Activated CD8-positive, alpha-beta memory T cell treated with anti-CD3 and anti-CD28 coated beads for 36 hours (primary cell): ENCODE measurements around the gene IFNL1. TPM values are rescaled to one million over a fixed set of nuclear protein-coding genes. Genes with fewer than 3 reads are reported as not detected.
"Not testable (repeated sequence)": the region's sequence is repeated elsewhere in the genome, so short reads cannot be mapped to it uniquely, and the experiment has no call there.

Experiments used
- CTCF ChIA-PET: fragments of 350-600 bp; sonication (Branson Sonifier 250); formaldehyde crosslinking; loops from one replicate; lab custom pipeline; 2021; ENCODE audit warnings: antibody characterized with exemption; lab: Charles Lee
- POLR2A ChIA-PET: fragments of 350-600 bp; sonication (Branson Sonifier 250); formaldehyde crosslinking; loops from one replicate; lab custom pipeline; 2021; ENCODE audit warnings: antibody characterized with exemption; lab: Charles Lee
- total RNA-seq, 2 experiments: library from RNA; stranded (reverse); gene quantifications; one replicate each; pipeline ENCODE4 v1.2.3, GENCODE V29; 2021

The IFNL1 gene
- total RNA-seq, 2 experiments from 2014 or later = not detected

- ChIA-PET CTCF (interaction anchor here (0.7 kb wide), 3 partner anchors 19 to 141 kb away, joined by 3 to 5 read pairs (median 3); no protein-coding TSS in a partner anchor), POLR2A (no interaction called here)
These were observed 25.6 kb downstream of the IFNL1 start for GRCh38 chr19:39321832-39322176.

- CTCF ChIA-PET = interaction anchor here (0.7 to 1.7 kb wide), 2 partner anchors 88 to 202 kb away, joined by 3 read pairs; partner anchors contain the start of gene PLEKHG2
These were observed 28.1 kb downstream of the IFNL1 start for GRCh38 chr19:39324242-39324842.

GRCh38 chr19:39325778-39326665 is 29.8 kb downstream of the IFNL1 start:
- POLR2A ChIA-PET = no interaction called here
- CTCF ChIA-PET = interaction anchor here (1.1 to 3.4 kb wide), 3 partner anchors 10 to 204 kb away, joined by 3 to 16 read pairs (median 14); partner anchors contain the start of gene GMFG

More at GRCh38 chr19:39324242-39324842, 28.1 kb downstream of the IFNL1 start:
- POLR2A ChIA-PET = no interaction called here

- CTCF ChIA-PET = interaction anchor here (0.7 to 3.4 kb wide), 12 partner anchors 8 to 217 kb away, joined by 3 to 16 read pairs (median 4); partner anchors contain the start of genes GMFG, SAMD4B and SYCN
- POLR2A ChIA-PET = no interaction called here
These were observed 31.3 kb downstream of the IFNL1 start for GRCh38 chr19:39327363-39328045.

- CTCF ChIA-PET = interaction anchor here (0.7 to 3.4 kb wide), 12 partner anchors 7 to 217 kb away, joined by 3 to 16 read pairs (median 4); partner anchors contain the start of genes GMFG, SAMD4B and SYCN
- POLR2A ChIA-PET = no interaction called here
These were observed 32.0 kb downstream of the IFNL1 start for GRCh38 chr19:39328046-39328705.

GRCh38 chr19:39329948-39330347 is 33.7 kb downstream of the IFNL1 start:
- CTCF ChIA-PET = interaction anchor here (0.6 to 1.2 kb wide), 3 partner anchors 77 to 207 kb away, joined by 3 to 4 read pairs (median 3); partner anchors contain the start of gene ZFP36
- POLR2A ChIA-PET = no interaction called here

- POLR2A ChIA-PET = interaction anchor here (0.8 kb wide), 1 partner anchor 10 kb away, joined by 8 read pairs; the partner anchor contains the start of gene SAMD4B
- CTCF ChIA-PET = interaction anchor here (1.8 kb wide), 1 partner anchor 112 kb away, joined by 4 read pairs; no protein-coding TSS in a partner anchor
These were observed 36.1 kb downstream of the IFNL1 start for GRCh38 chr19:39332293-39332692.

GRCh38 chr19:39332738-39333137 is 36.5 kb downstream of the IFNL1 start:
- CTCF ChIA-PET = not testable (repeated sequence)
- POLR2A ChIA-PET = interaction anchor here (0.8 kb wide), 1 partner anchor 9 kb away, joined by 8 read pairs; the partner anchor contains the start of gene SAMD4B

GRCh38 chr19:39333507-39333906 is 37.3 kb downstream of the IFNL1 start:
- CTCF ChIA-PET = no interaction called here
- POLR2A ChIA-PET = no interaction called here

GRCh38 chr19:39334444-39334976 is 38.3 kb downstream of the IFNL1 start:
- POLR2A ChIA-PET = interaction anchor here (0.6 to 2.4 kb wide), 3 partner anchors 60 to 101 kb away, joined by 5 to 11 read pairs (median 6); partner anchors contain the start of gene RPS16
- CTCF ChIA-PET = interaction anchor here (0.6 to 2.6 kb wide), 5 partner anchors 8 to 404 kb away, joined by 3 to 14 read pairs (median 3); partner anchors contain the start of gene SARS2

GRCh38 chr19:39335168-39335548 is 39.0 kb downstream of the IFNL1 start:
- CTCF ChIA-PET = interaction anchor here (0.7 to 2.6 kb wide), 7 partner anchors 8 to 405 kb away, joined by 3 to 14 read pairs (median 5); partner anchors contain the start of gene SARS2
- POLR2A ChIA-PET = interaction anchor here (2.4 kb wide), 1 partner anchor 100 kb away, joined by 6 read pairs; the partner anchor contains the start of gene RPS16

GRCh38 chr19:39336483-39336882 is 40.3 kb downstream of the IFNL1 start:
- CTCF ChIA-PET = interaction anchor here (0.9 to 2.6 kb wide), 5 partner anchors 10 to 124 kb away, joined by 3 to 14 read pairs (median 4); no protein-coding TSS in a partner anchor

GRCh38 chr19:39339674-39340073 is 43.5 kb downstream of the IFNL1 start:
- ChIA-PET POLR2A (no interaction called here), CTCF (no interaction called here)

More at GRCh38 chr19:39336483-39336882, 40.3 kb downstream of the IFNL1 start:
- POLR2A ChIA-PET = interaction anchor here (0.5 to 2.4 kb wide), 2 partner anchors 14 to 99 kb away, joined by 6 to 7 read pairs; partner anchors contain the start of gene RPS16

- POLR2A ChIA-PET, CTCF ChIA-PET: not testable (repeated sequence)
These were observed 43.9 kb downstream of the IFNL1 start for GRCh38 chr19:39340156-39340555.

- ChIA-PET CTCF (interaction anchor here (0.7 kb wide), 1 partner anchor 60 kb away, joined by 3 read pairs; no protein-coding TSS in a partner anchor), POLR2A (interaction anchor here (0.5 to 1.9 kb wide), 4 partner anchors 9 to 52 kb away, joined by 3 to 13 read pairs (median 8); partner anchors contain the start of genes MED29 and PAF1)
These were observed 45.0 kb downstream of the IFNL1 start for GRCh38 chr19:39341129-39341718.

GRCh38 chr19:39341719-39342604 is 45.8 kb downstream of the IFNL1 start, which contains the start of gene SAMD4B:
Gene SAMD4B, plus strand, starts transcription at chr19:39342421. Its CDS starts 14,473 bp downstream, at chr19:39356894.
- POLR2A ChIA-PET = interaction anchor here (0.6 to 1.9 kb wide), 7 partner anchors 9 to 94 kb away, joined by 3 to 13 read pairs (median 3); partner anchors contain the start of genes MED29, PAF1 and RPS16
- CTCF ChIA-PET = interaction anchor here (0.6 to 1.7 kb wide), 6 partner anchors 9 to 1353 kb away, joined by 3 to 9 read pairs (median 4); partner anchors contain the start of gene PLEKHG2
